Measurements from ENCODE around the gene BPI. TPM values are rescaled to one million over a fixed set of nuclear protein-coding genes. Genes with fewer than 3 reads are reported as not detected.
"Not testable (repeated sequence)": the region's sequence is repeated elsewhere in the genome, so short reads cannot be mapped to it uniquely, and the experiment has no call there.

Gene BPI
- total and polyA plus RNA-seq, 4 donors: 0.19 to 0.82 (median 0.51) TPM; not detected in 1

GRCh38 chr20:38363004-38363747 lies 59.2 kb downstream of the BPI start:
- Histone ChIP-seq H3K27me3 (ENCODE audit: control insufficient read depth in 1 of 2, insufficient read depth in 2 of 2, low read length in 1 of 2) (no peaks in the 10 kb centered on the region), H3K36me3 (ENCODE audit: control insufficient read depth in 1 of 2, insufficient read depth in 2 of 2, low read length in 1 of 2) (no peaks in the 10 kb centered on the region), H3K4me3 (ENCODE audit: low read length in 2 of 2) (no peak overlapping the region), H3K4me1 (ENCODE audit: control insufficient read depth in 1 of 2, insufficient read depth in 2 of 2, low read length in 2 of 2) (no peaks in the 10 kb centered on the region), H3K9me3 (ENCODE audit: control insufficient read depth, low read length) (no peaks in the 10 kb centered on the region), H3K27ac (ENCODE audit: low read depth in 1 of 2, low read length in 2 of 2) (no peak overlapping the region)
- DNase-seq (no peak), ATAC-seq (ENCODE audit: low FRiP score) (no peak)
- intact Hi-C loops (cut with DNase I): no loop called here
- WGBS, 2 donors: 92 to 93% methylated on average over 8 of the region's 8 CpGs

- H3K27ac ChIP-seq (ENCODE audit: low read depth in 1 of 2, low read length in 2 of 2): no peak overlapping the region
- H3K9me3 ChIP-seq (ENCODE audit: control insufficient read depth, low read length): no peaks in the 10 kb centered on the region
- no peak for DNase-seq
- ATAC-seq (ENCODE audit: low FRiP score): no peak
- H3K4me1 ChIP-seq (ENCODE audit: control insufficient read depth in 1 of 2, insufficient read depth in 2 of 2, low read length in 2 of 2): no peaks in the 10 kb centered on the region
- no peaks in the 10 kb centered on the region for H3K27me3 ChIP-seq (ENCODE audit: control insufficient read depth in 1 of 2, insufficient read depth in 2 of 2, low read length in 1 of 2)
- H3K36me3 ChIP-seq (ENCODE audit: control insufficient read depth in 1 of 2, insufficient read depth in 2 of 2, low read length in 1 of 2): no peaks in the 10 kb centered on the region
- H3K4me3 ChIP-seq (ENCODE audit: low read length in 2 of 2): no peak overlapping the region
- intact Hi-C loops (cut with DNase I): no loop called here
- WGBS, 2 donors: 48 to 55% methylated on average over 2 of the region's 2 CpGs
Observed at GRCh38 chr20:38369389-38369788, 65.4 kb downstream of the BPI start.

- no peak for ATAC-seq (ENCODE audit: low FRiP score)
Observed at GRCh38 chr20:38372806-38373205, 68.8 kb downstream of the BPI start.

GRCh38 chr20:38373231-38373867 lies 69.4 kb downstream of the BPI start:
- 37% methylated on average over 7 of the region's 7 CpGs for WGBS, 2 donors
- intact Hi-C loops (cut with DNase I): no loop called here
- Histone ChIP-seq H3K27ac (ENCODE audit: low read depth in 1 of 2, low read length in 2 of 2) (no peak overlapping the region), H3K27me3 (ENCODE audit: control insufficient read depth in 1 of 2, insufficient read depth in 2 of 2, low read length in 1 of 2) (no peaks in the 10 kb centered on the region), H3K4me1 (ENCODE audit: control insufficient read depth in 1 of 2, insufficient read depth in 2 of 2, low read length in 2 of 2) (no peaks in the 10 kb centered on the region), H3K36me3 (ENCODE audit: control insufficient read depth in 1 of 2, insufficient read depth in 2 of 2, low read length in 1 of 2) (no peaks in the 10 kb centered on the region), H3K9me3 (ENCODE audit: control insufficient read depth, low read length) (no peaks in the 10 kb centered on the region), H3K4me3 (ENCODE audit: low read length in 2 of 2) (no peak overlapping the region)
- DNase-seq (no peak), ATAC-seq (ENCODE audit: low FRiP score) (peak; percentile 77)

More at GRCh38 chr20:38372806-38373205, 68.8 kb downstream of the BPI start:
- no peaks in the 10 kb centered on the region for H3K4me1 ChIP-seq (ENCODE audit: control insufficient read depth in 1 of 2, insufficient read depth in 2 of 2, low read length in 2 of 2)
- no peak overlapping the region for H3K27ac ChIP-seq (ENCODE audit: low read depth in 1 of 2, low read length in 2 of 2)
- intact Hi-C loops (cut with DNase I): no loop called here
- no peaks in the 10 kb centered on the region for H3K27me3 ChIP-seq (ENCODE audit: control insufficient read depth in 1 of 2, insufficient read depth in 2 of 2, low read length in 1 of 2)
- DNase-seq: no peak
- H3K4me3 ChIP-seq (ENCODE audit: low read length in 2 of 2): no peak overlapping the region
- no peaks in the 10 kb centered on the region for H3K36me3 ChIP-seq (ENCODE audit: control insufficient read depth in 1 of 2, insufficient read depth in 2 of 2, low read length in 1 of 2)
- 40 to 41% methylated on average over 5 of the region's 5 CpGs for WGBS, 2 donors
- H3K9me3 ChIP-seq (ENCODE audit: control insufficient read depth, low read length): no peaks in the 10 kb centered on the region

- H3K36me3 ChIP-seq (ENCODE audit: control insufficient read depth in 1 of 2, insufficient read depth in 2 of 2, low read length in 1 of 2): no peaks in the 10 kb centered on the region
- H3K27me3 ChIP-seq (ENCODE audit: control insufficient read depth in 1 of 2, insufficient read depth in 2 of 2, low read length in 1 of 2): no peaks in the 10 kb centered on the region
- H3K4me3 ChIP-seq (ENCODE audit: low read length in 2 of 2): no peak overlapping the region
- intact Hi-C loops (cut with DNase I): no loop called here
- WGBS, 2 donors: 79 to 80% methylated on average over 5 of the region's 5 CpGs
- H3K9me3 ChIP-seq (ENCODE audit: control insufficient read depth, low read length): no peaks in the 10 kb centered on the region
- H3K27ac ChIP-seq (ENCODE audit: low read depth in 1 of 2, low read length in 2 of 2): no peak overlapping the region
- ATAC-seq (ENCODE audit: low FRiP score) (peak; percentile 44), DNase-seq (no peak)
- H3K4me1 ChIP-seq (ENCODE audit: control insufficient read depth in 1 of 2, insufficient read depth in 2 of 2, low read length in 2 of 2): no peaks in the 10 kb centered on the region
Observed at GRCh38 chr20:38373898-38374297, 69.9 kb downstream of the BPI start.

GRCh38 chr20:38377039-38377685 lies 73.2 kb downstream of the BPI start:
- H3K4me1 ChIP-seq (ENCODE audit: control insufficient read depth in 1 of 2, insufficient read depth in 2 of 2, low read length in 2 of 2): no peaks in the 10 kb centered on the region
- DNase-seq: no peak
- H3K27ac ChIP-seq (ENCODE audit: low read depth in 1 of 2, low read length in 2 of 2): no peak overlapping the region
- ATAC-seq (ENCODE audit: low FRiP score): no peak
- no peaks in the 10 kb centered on the region for H3K36me3 ChIP-seq (ENCODE audit: control insufficient read depth in 1 of 2, insufficient read depth in 2 of 2, low read length in 1 of 2)
- WGBS, 2 donors: 80 to 82% methylated on average over 11 of the region's 11 CpGs
- H3K9me3 ChIP-seq (ENCODE audit: control insufficient read depth, low read length): no peaks in the 10 kb centered on the region
- H3K27me3 ChIP-seq (ENCODE audit: control insufficient read depth in 1 of 2, insufficient read depth in 2 of 2, low read length in 1 of 2): no peaks in the 10 kb centered on the region
- no peak overlapping the region for H3K4me3 ChIP-seq (ENCODE audit: low read length in 2 of 2)
- intact Hi-C loops (cut with DNase I): no loop called here

- intact Hi-C loops (cut with DNase I); H3K27me3 ChIP-seq (ENCODE audit: control insufficient read depth in 1 of 2, insufficient read depth in 2 of 2, low read length in 1 of 2); H3K27ac ChIP-seq (ENCODE audit: low read depth in 1 of 2, low read length in 2 of 2); H3K4me3 ChIP-seq (ENCODE audit: low read length in 2 of 2); DNase-seq; ATAC-seq (ENCODE audit: low FRiP score); H3K36me3 ChIP-seq (ENCODE audit: control insufficient read depth in 1 of 2, insufficient read depth in 2 of 2, low read length in 1 of 2); H3K9me3 ChIP-seq (ENCODE audit: control insufficient read depth, low read length); H3K4me1 ChIP-seq (ENCODE audit: control insufficient read depth in 1 of 2, insufficient read depth in 2 of 2, low read length in 2 of 2): not testable (repeated sequence)
- WGBS, 2 donors: no CpG with 5 or more reads among the region's 5 CpGs
Observed at GRCh38 chr20:38377838-38378237, 73.9 kb downstream of the BPI start.

- intact Hi-C loops (cut with DNase I): no loop called here
- H3K4me1 ChIP-seq (ENCODE audit: control insufficient read depth in 1 of 2, insufficient read depth in 2 of 2, low read length in 2 of 2): no peaks in the 10 kb centered on the region
- WGBS, 2 donors: 81 to 85% methylated on average over 4 of the region's 4 CpGs
Observed at GRCh38 chr20:38383147-38383546, 79.2 kb downstream of the BPI start.

More at GRCh38 chr20:38383147-38383546, 79.2 kb downstream of the BPI start:
- Histone ChIP-seq H3K4me3 (ENCODE audit: low read length in 2 of 2) (no peak overlapping the region), H3K9me3 (ENCODE audit: control insufficient read depth, low read length) (no peaks in the 10 kb centered on the region), H3K27me3 (ENCODE audit: control insufficient read depth in 1 of 2, insufficient read depth in 2 of 2, low read length in 1 of 2) (no peaks in the 10 kb centered on the region), H3K27ac (ENCODE audit: low read depth in 1 of 2, low read length in 2 of 2) (no peak overlapping the region), H3K36me3 (ENCODE audit: control insufficient read depth in 1 of 2, insufficient read depth in 2 of 2, low read length in 1 of 2) (no peaks in the 10 kb centered on the region)
- ATAC-seq (ENCODE audit: low FRiP score): no peak
- no peak for DNase-seq

Measured in aorta (tissue), 5 donors.